ENCODE measurements around the gene DDIT4L. TPM values are rescaled to one million over a fixed set of nuclear protein-coding genes. Genes with fewer than 3 reads are reported as not detected.
"Not testable (repeated sequence)": the region's sequence is repeated elsewhere in the genome, so short reads cannot be mapped to it uniquely, and the experiment has no call there.

The DDIT4L gene
- total RNA-seq, 1 experiment from 2014 or later = 2.1 TPM

DNA sequence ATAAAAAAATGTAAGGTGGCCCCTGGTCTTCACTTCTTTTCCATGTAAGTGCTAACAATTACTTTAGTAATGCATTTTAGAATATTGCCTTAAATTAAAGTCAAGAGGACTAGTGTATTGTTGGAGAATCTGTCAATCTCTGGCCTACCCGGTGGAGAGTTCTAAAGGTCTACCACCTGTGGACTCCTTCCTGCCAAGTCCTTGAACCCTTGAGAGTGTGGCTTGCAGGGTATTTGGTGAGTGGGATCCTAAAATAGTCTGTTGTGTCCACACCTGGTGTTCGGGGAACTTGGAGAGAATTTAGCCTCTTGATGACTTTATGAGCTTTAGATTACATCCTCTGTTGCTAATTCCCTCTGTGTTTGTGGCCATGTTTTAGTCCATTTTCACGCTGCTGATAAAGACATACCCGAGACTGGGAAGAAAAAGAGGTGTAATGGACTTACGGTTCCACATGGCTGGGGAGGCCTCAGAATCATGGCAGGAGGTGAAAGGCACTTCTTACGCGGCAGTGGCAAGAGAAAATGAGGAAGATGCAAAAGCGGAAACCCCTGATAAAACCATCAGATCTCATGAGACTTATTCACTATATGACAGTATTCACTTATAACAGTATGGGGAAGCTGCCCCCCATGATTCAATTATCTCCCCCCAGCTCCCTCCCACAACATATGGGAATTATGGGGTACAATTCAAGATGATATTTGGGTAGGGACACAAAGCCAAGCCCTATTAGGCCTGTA is 23.8 kb downstream of the DDIT4L start:
- no peak for DNase-seq (ENCODE audit: low spot score)

DNA sequence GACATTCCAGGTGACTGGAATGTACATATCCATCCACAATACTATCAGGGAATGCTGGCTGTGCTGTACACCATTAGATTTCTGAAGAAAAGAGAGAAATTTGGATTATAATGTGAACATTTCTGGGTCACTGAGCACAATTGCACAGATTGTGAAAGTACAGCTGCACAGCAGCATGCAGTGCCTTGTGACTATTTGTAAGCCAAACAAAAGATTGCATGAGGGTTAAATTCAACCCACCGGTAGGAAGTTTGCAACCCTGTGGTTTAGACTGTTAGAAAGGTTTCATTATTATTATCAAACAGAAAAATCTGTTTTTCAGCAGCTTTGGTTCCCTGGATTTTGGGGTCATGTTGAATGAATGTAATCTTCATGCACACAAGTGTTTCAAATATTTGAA is 24.5 kb downstream of the DDIT4L start:
- DNase-seq (ENCODE audit: low spot score) = no peak

DNA sequence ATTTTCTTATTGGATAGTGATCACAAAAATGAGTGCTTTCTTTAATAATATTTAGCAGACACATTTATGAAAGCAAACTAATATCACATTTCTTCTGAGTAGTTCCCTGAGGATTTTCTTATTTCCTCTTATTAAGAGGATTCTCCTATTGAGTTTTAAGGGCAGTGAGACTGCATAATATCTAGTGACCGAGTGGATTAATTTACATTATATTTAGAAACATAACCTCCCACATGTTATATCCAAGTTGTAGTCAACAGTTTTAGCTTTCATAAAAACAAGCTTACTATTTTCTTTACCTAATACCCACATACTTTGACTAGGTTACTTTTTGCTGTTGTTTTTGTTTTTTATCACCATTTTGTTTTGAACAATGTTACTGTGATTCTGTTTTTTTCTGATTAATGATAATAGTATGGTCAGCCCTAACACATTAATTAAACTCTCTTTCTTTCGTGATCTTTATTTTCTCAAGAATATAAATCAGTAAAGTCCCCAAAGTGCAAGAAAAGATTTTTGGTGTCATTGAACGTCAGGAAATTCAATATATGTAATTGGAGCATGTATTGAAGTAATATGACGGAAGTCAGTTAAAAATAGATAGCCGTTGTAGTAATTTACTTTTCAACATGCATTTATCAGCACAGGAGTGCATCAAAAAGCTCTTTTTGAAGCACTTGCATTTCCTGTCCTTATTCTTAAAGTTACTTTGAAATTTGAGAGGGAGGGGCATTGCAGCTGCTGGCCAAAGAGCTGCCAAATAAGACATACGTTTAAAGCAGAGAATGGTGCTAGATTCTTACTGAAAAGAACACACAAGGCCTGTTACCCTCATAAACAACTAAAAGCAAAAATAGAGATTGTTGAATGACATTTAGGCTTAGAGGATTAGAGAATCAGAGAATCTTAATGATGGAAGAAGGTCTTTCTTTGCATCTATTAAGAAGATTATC is 25.2 kb downstream of the DDIT4L start:
- no peak for DNase-seq (ENCODE audit: low spot score)

DNA sequence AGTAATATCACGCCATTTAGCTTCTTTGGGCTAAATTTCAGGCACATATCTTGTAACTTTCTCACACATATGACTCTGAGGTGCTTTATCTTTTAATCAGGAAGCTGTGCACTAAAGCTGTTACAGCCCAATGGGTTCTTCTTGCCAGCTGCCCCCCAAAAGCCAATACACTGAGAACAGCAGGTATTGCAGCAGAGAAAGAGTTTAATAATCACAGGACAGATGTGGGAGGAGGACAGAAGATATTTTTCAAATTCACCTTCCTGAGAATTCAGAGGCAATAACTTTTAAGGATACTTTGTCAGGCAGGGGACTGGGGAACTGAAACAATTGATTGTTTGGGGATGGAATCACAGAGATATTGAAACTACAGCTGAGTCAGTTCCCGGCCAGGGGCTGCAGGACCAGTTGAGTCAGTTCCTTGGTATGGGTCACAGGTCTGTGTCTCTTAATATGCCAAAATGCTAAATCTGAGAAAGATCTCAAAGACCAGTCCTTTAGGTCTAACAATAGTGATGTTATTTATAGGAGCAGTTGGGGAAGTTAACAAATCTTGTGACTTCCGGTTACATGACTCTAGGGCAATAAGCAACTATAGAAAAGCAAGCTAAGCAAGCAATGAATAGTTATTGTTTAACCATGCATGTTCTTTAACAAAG is 28.1 kb downstream of the DDIT4L start:
- DNase-seq (ENCODE audit: low spot score) = no peak

DNA sequence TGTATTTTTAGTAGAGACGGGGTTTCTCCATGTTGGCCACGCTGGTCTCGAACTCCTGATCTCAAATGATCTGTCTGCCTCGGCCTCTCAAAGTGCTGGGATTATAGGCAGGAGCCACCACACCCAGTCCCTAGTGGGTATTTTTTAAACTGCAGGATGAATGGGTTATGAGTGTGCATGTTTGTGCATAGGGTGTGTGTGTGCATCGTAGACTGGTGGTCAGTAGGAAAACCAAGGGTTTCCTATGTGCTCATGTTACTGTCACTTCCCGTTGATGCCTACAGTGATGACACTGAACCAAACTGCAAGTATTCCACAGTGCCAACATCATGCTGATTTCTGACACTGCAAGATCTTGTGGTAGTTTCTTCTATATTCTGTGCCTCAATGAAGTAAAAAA is 41.1 kb downstream of the DDIT4L start:
- no peak for DNase-seq (ENCODE audit: low spot score)

- DNase-seq (ENCODE audit: low spot score) = no peak
These were observed 42.6 kb downstream of the DDIT4L start for GRCh38 chr4:100147684-100148083.

- no peak for DNase-seq (ENCODE audit: low spot score)
These were observed 43.1 kb downstream of the DDIT4L start for GRCh38 chr4:100147198-100147597.

DNA sequence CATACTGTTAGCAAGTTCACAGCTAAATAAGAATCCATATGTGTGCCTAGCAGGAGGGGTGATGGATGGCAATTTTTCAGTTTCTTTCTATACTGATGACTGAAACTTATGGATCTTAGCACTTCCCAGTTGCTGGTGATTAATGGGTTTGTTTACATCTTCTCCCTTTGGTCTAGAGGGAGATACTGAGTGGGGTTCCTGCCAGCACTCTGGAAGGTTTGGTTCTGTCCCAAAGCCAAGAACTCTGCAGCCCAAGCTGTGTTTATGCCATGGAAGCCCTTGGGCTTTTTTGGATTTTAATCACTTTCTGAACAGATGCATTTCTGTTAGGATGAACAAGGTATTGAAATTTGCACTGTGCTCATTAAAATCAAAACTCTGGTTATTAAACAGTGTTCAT is 43.5 kb downstream of the DDIT4L start:
- DNase-seq (ENCODE audit: low spot score) = no peak

DNA sequence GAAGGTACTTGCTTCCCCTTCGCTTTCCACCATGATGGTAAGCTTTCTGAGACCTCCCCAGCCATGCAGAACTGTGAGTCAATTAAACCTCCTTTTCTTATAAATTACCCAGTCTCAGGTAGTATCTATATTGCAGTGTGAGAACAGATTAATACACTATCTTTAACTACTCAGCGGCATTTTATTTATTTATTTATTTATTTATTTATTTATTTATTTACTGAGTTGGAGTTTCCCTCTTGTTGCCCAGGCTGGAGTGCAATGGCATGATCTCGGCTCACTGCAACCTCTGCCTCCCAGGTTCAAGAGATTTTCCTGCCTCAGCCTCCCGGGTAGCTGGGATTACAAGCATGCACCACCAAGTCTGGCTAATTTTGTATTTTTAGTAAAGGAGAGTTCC is 52.9 kb downstream of the DDIT4L start:
- DNase-seq (ENCODE audit: low spot score) = not testable (repeated sequence)

Other genes with a start within 250 kb of the DDIT4L start
- gene DNAJB14, start 243.8 kb downstream of the DDIT4L start, total RNA-seq (2014; rRNA removed; shearing (Covaris generic)) = 36.9 and 42.0 TPM in 2 replicates
- 669 and 1,047 TPM in 2 replicates for gene H2AZ1, start 240.2 kb downstream of the DDIT4L start, total RNA-seq (2014; rRNA removed; shearing (Covaris generic))